Measurements from ENCODE around the gene DGKI. TPM values are rescaled to one million over a fixed set of nuclear protein-coding genes. Genes with fewer than 3 reads are reported as not detected.

DGKI gene
- total RNA-seq, 1 experiment from 2014 or later: 0.55 TPM

GRCh38 chr7:137886281-137886680 lies 39.5 kb upstream of the DGKI start:
- Histone ChIP-seq H3K27ac (ENCODE audit: insufficient read length, low read depth, low read length) (no peak overlapping the region), H3T11ph (ENCODE audit: low read length) (no peak overlapping the region), H3K9ac (ENCODE audit: extremely low read depth, insufficient read length, low read length) (no peak overlapping the region), H3K14ac (ENCODE audit: insufficient read depth, low read length) (no peak overlapping the region), H3K4ac (ENCODE audit: low read depth, low read length) (no peak overlapping the region), H2BK12ac (ENCODE audit: insufficient read length, low read depth, low read length) (no peak overlapping the region), H3K79me2 (ENCODE audit: insufficient read depth, low read length) (no peaks in the 10 kb centered on the region), H3K27me3 (ENCODE audit: insufficient read depth, low read length) (no peaks in the 10 kb centered on the region), H3K23ac (ENCODE audit: insufficient read length, low read depth, low read length) (no peak overlapping the region), H3K23me2 (ENCODE audit: insufficient read length, low read depth, low read length, poor library complexity, severe bottlenecking) (no peaks in the 10 kb centered on the region), H3K18ac (ENCODE audit: insufficient read length, low read depth, low read length) (no peak overlapping the region), H2AK5ac (ENCODE audit: insufficient read length, low read length) (no peak overlapping the region), H3K56ac (ENCODE audit: insufficient read length, low read depth, low read length) (no peak overlapping the region), H3K4me2 (ENCODE audit: insufficient read depth, insufficient read length, low read length) (no peak overlapping the region), H2BK120ac (ENCODE audit: low read depth, low read length, poor library complexity, severe bottlenecking) (no peak overlapping the region), H4K5ac (ENCODE audit: insufficient read length, low read depth, low read length) (no peak overlapping the region), H3K4me1 (ENCODE audit: insufficient read depth, low read length) (peaks cover 7% of the 10 kb centered on the region; the same call in 1 of the 2 replicates), H2AFZ (ENCODE audit: low read length) (no peak overlapping the region), H2BK20ac (ENCODE audit: low read depth, low read length, poor library complexity, severe bottlenecking) (no peak overlapping the region), H4K91ac (ENCODE audit: insufficient read length, low read depth, low read length) (no peak overlapping the region), H2BK5ac (ENCODE audit: insufficient read length, low read length) (no peak overlapping the region), H4K20me1 (ENCODE audit: control insufficient read depth, insufficient read depth, insufficient read length) (no peaks in the 10 kb centered on the region), H3K9me3 (ENCODE audit: control insufficient read depth, low read depth, low read length) (no peaks in the 10 kb centered on the region), H2BK15ac (ENCODE audit: low read depth, low read length) (no peak overlapping the region), H4K8ac (replicated peaks; ENCODE audit: insufficient read length, low read depth, low read length) (no peak overlapping the region), H3K79me1 (ENCODE audit: insufficient read depth, low read depth, low read length, poor library complexity, severe bottlenecking) (no peaks in the 10 kb centered on the region)
- no peaks in the 10 kb centered on the region; the same call in 1 of the 2 replicates for H3K27me3 Mint-ChIP-seq (ENCODE audit: low read depth)
- no peak for TF ChIP-seq CTCF (conservative IDR thresholded peaks at IDR 0.05)
- H3K4me3 Mint-ChIP-seq: peak overlapping the region in 1 of 2 experiments; percentile 1; a peak in 2 of 5 replicates
- no CpG with 5 or more reads among the region's 3 CpGs for WGBS (ENCODE audit: extremely low coverage, insufficient read length, low lambda C conversion rate)
- H3K27ac Mint-ChIP-seq: peak overlapping the region; percentile 25 to 85 (median 82); a peak in 6 of 7 replicates
- no peak for DNase-seq
- peaks cover 9 to 11% of the 10 kb centered on the region in 2 experiments for H3K9me3 Mint-ChIP-seq
- peaks cover 39 to 58% (median 55%) of the 10 kb centered on the region in 3 experiments for H3K36me3 Mint-ChIP-seq (ENCODE audit: insufficient read depth in 1 of 3, low read depth in 3 of 3)
- peaks cover 34 to 35% of the 10 kb centered on the region in 2 experiments for H3K4me1 Mint-ChIP-seq
